Measurements from ENCODE around the gene LMX1A. TPM values are rescaled to one million over a fixed set of nuclear protein-coding genes. Genes with fewer than 3 reads are reported as not detected.

Gene LMX1A
- polyA plus RNA-seq, 1 donor (not counting 4 experiments of a cell fraction or from before 2014, with no cell fraction given): not detected

DNA sequence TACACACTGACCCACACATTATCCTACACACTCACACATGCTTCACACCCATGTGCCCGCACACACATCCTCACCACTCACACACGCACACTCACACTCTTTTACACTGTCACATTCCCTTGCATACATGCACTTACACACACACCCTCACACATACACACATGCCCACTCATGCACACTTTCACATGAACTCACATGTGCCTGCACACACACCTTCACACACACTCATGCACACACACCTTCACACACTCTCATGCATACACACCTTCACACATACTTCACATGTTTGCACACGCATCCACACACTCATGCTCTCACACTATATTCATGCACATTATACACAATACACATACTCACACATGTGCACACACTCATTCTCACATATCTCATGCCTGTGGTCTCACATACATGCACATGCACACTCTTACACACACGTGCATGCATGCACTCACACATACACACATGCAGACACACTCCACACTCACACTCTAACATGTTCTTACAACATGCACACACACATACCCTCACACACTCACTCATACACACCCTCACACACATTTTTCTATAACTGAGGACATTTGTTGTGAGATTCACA, 46.1 kb upstream of the LMX1A start:
- H3K9me1 ChIP-seq (ENCODE audit: control insufficient read depth, extremely low read depth, insufficient read depth, low read length): no peaks in the 10 kb centered on the region
- peaks cover 50% of the 10 kb centered on the region for H3K27me3 ChIP-seq (ENCODE audit: control insufficient read depth, extremely low read depth, insufficient read depth, low read length)
- H3K27ac ChIP-seq (ENCODE audit: control insufficient read depth, insufficient read depth, low read length): no peak overlapping the region
- no peak overlapping the region for H3K4me3 ChIP-seq (ENCODE audit: control insufficient read depth in 2 of 3, extremely low read depth in 1 of 3, insufficient read depth in 2 of 3, low read depth in 1 of 3, low read length in 3 of 3)
- FAIRE-seq (no peak), DNase-seq (ENCODE audit: low read depth, low spot score) (no peak)
- no peaks in the 10 kb centered on the region for H3K4me1 ChIP-seq (ENCODE audit: control insufficient read depth, extremely low read depth, insufficient read depth, low read length)
- dilution Hi-C loops (cut with MboI; ENCODE audit: extremely low pct_ligation_motif_present, low sequenced_read_pairs): no loop called here
- H4K20me1 ChIP-seq (ENCODE audit: control insufficient read depth, extremely low read depth, insufficient read depth, low read length): no peaks in the 10 kb centered on the region
- no peaks in the 10 kb centered on the region for H3K36me3 ChIP-seq (ENCODE audit: control insufficient read depth in 2 of 2, extremely low read depth in 1 of 2, insufficient read depth in 2 of 2, low read length in 2 of 2)
- no peak overlapping the region for H3K9ac ChIP-seq (ENCODE audit: control insufficient read depth, extremely low read depth, insufficient read depth, low read length)
- TF ChIP-seq, protein P1, sequence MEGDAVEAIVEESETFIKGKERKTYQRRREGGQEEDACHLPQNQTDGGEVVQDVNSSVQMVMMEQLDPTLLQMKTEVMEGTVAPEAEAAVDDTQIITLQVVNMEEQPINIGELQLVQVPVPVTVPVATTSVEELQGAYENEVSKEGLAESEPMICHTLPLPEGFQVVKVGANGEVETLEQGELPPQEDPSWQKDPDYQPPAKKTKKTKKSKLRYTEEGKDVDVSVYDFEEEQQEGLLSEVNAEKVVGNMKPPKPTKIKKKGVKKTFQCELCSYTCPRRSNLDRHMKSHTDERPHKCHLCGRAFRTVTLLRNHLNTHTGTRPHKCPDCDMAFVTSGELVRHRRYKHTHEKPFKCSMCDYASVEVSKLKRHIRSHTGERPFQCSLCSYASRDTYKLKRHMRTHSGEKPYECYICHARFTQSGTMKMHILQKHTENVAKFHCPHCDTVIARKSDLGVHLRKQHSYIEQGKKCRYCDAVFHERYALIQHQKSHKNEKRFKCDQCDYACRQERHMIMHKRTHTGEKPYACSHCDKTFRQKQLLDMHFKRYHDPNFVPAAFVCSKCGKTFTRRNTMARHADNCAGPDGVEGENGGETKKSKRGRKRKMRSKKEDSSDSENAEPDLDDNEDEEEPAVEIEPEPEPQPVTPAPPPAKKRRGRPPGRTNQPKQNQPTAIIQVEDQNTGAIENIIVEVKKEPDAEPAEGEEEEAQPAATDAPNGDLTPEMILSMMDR (optimal IDR thresholded peaks at IDR 0.05 in 1 of 3, IDR thresholded peaks at IDR 0.05 in 1 of 3, conservative IDR thresholded peaks at IDR 0.05 in 1 of 3; ENCODE audit: extremely low read depth in 1 of 3, insufficient read depth in 2 of 3, low read length in 3 of 3): no peak
- no peak for TF ChIP-seq EZH2 (IDR thresholded peaks at IDR 0.05; ENCODE audit: low read length)
- no peak overlapping the region for H2AFZ ChIP-seq (ENCODE audit: control insufficient read depth, low read length)
- no peaks in the 10 kb centered on the region for H3K9me3 ChIP-seq (ENCODE audit: control insufficient read depth, low read depth, low read length)
- no peak overlapping the region for H3K4me2 ChIP-seq (ENCODE audit: control insufficient read depth, extremely low read depth, insufficient read depth, low read depth, low read length)
- H3K79me2 ChIP-seq (ENCODE audit: control insufficient read depth, insufficient read depth, low read length): no peaks in the 10 kb centered on the region

- no peak overlapping the region for H3K9ac ChIP-seq (ENCODE audit: control insufficient read depth, extremely low read depth, insufficient read depth, low read length)
- no peak overlapping the region for H2AFZ ChIP-seq (ENCODE audit: control insufficient read depth, low read length)
- no peak for TF ChIP-seq EZH2 (IDR thresholded peaks at IDR 0.05; ENCODE audit: low read length)
- TF ChIP-seq, protein P1 (optimal IDR thresholded peaks at IDR 0.05 in 1 of 3, IDR thresholded peaks at IDR 0.05 in 1 of 3, conservative IDR thresholded peaks at IDR 0.05 in 1 of 3; ENCODE audit: extremely low read depth in 1 of 3, insufficient read depth in 2 of 3, low read length in 3 of 3): no peak
- no peaks in the 10 kb centered on the region for H3K79me2 ChIP-seq (ENCODE audit: control insufficient read depth, insufficient read depth, low read length)
- H4K20me1 ChIP-seq (ENCODE audit: control insufficient read depth, extremely low read depth, insufficient read depth, low read length): no peaks in the 10 kb centered on the region
- DNase-seq (ENCODE audit: low read depth, low spot score): no peak
- no peak overlapping the region for H3K4me2 ChIP-seq (ENCODE audit: control insufficient read depth, extremely low read depth, insufficient read depth, low read depth, low read length)
- H3K27ac ChIP-seq (ENCODE audit: control insufficient read depth, insufficient read depth, low read length): no peak overlapping the region
- H3K4me3 ChIP-seq (ENCODE audit: control insufficient read depth in 2 of 3, extremely low read depth in 1 of 3, insufficient read depth in 2 of 3, low read depth in 1 of 3, low read length in 3 of 3): no peak overlapping the region
- no peaks in the 10 kb centered on the region for H3K36me3 ChIP-seq (ENCODE audit: control insufficient read depth in 2 of 2, extremely low read depth in 1 of 2, insufficient read depth in 2 of 2, low read length in 2 of 2)
- no peak for FAIRE-seq
- no peaks in the 10 kb centered on the region for H3K4me1 ChIP-seq (ENCODE audit: control insufficient read depth, extremely low read depth, insufficient read depth, low read length)
- H3K27me3 ChIP-seq (ENCODE audit: control insufficient read depth, extremely low read depth, insufficient read depth, low read length): peaks cover 76% of the 10 kb centered on the region
- H3K9me3 ChIP-seq (ENCODE audit: control insufficient read depth, low read depth, low read length): no peaks in the 10 kb centered on the region
- dilution Hi-C loops (cut with MboI; ENCODE audit: extremely low pct_ligation_motif_present, low sequenced_read_pairs): loop anchor here (10.0 kb wide), 1 partner anchor 197 kb away; no protein-coding TSS in a partner anchor
- no peaks in the 10 kb centered on the region for H3K9me1 ChIP-seq (ENCODE audit: control insufficient read depth, extremely low read depth, insufficient read depth, low read length)
Observed at GRCh38 chr1:165397944-165398343, 41.4 kb upstream of the LMX1A start.

Measured in keratinocyte (primary cell).